DOHH2 (cell line): ENCODE results near the gene AK6.
"Not testable (repeated sequence)": the region's sequence is repeated elsewhere in the genome, so short reads cannot be mapped to it uniquely, and the experiment has no call there.

Source experiments
- H3F3A ChIP-seq: fragments of 200-600 bp; sonication (generic), shearing (Covaris generic); 2 replicates; pipeline ENCODE4 v1.6.0; 2016; ENCODE audit warnings: antibody characterized with exemption, mild to moderate bottlenecking; ENCODE audit not compliant: control insufficient read depth, insufficient read depth
- H3K27ac ChIP-seq: fragments of 200-600 bp; sonication (generic); 2 replicates; pipeline ENCODE4 v1.5.1; 2014; ENCODE audit warnings: low read depth, mild to moderate bottlenecking, low read length, moderate library complexity
- H3K27me3 ChIP-seq: fragments of 200-600 bp; sonication (generic); 2 replicates; pipeline ENCODE4 v1.6.1; 2014; ENCODE audit warnings: mild to moderate bottlenecking, low read length, mixed read lengths; ENCODE audit not compliant: control insufficient read depth
- H3K36me3 ChIP-seq: fragments of 200-600 bp; sonication (generic); 2 replicates; pipeline ENCODE4 v1.6.1; 2014; ENCODE audit warnings: mild to moderate bottlenecking, low read length, moderate library complexity, mixed read lengths; ENCODE audit not compliant: control insufficient read depth
- H3K4me1 ChIP-seq: fragments of 200-600 bp; sonication (generic); 2 replicates; pipeline ENCODE4 v1.6.1; 2014; ENCODE audit warnings: mild to moderate bottlenecking, low read length, mixed read lengths; ENCODE audit not compliant: control insufficient read depth
- H3K4me2 ChIP-seq: fragments of 200-600 bp; sonication (generic); 2 replicates; pipeline ENCODE4 v1.6.0; 2014; ENCODE audit warnings: mild to moderate bottlenecking, low read length, moderate library complexity
- H3K4me3 ChIP-seq: fragments of 200-600 bp; sonication (generic); 2 replicates; pipeline ENCODE4 v1.5.1; 2014; ENCODE audit warnings: mild to moderate bottlenecking, low read length, mixed read lengths
- H3K79me2 ChIP-seq: fragments of 200-600 bp; sonication (generic); 2 replicates; pipeline ENCODE4 v1.6.1; 2014; ENCODE audit warnings: mild to moderate bottlenecking, low read length, mixed read lengths; ENCODE audit not compliant: control insufficient read depth
- H3K9me2 ChIP-seq: fragments of 200-600 bp; sonication (generic); replicated peaks from 2 replicates; pipeline ENCODE4 v1.6.1; 2014; ENCODE audit warnings: mild to moderate bottlenecking, low read length, mixed read lengths; ENCODE audit not compliant: control insufficient read depth
- H3K9me3 ChIP-seq: fragments of 200-600 bp; sonication (generic); 2 replicates; pipeline ENCODE4 v1.6.1; 2014; ENCODE audit warnings: antibody characterized with exemption, low read length, mixed read lengths; ENCODE audit not compliant: control insufficient read depth, insufficient read depth
- H4K20me1 ChIP-seq: fragments of 200-600 bp; sonication (generic); 2 replicates; pipeline ENCODE4 v1.6.0; 2014; ENCODE audit warnings: low read depth, mild to moderate bottlenecking, antibody characterized with exemption, low read length, moderate library complexity; ENCODE audit not compliant: control insufficient read depth, insufficient read depth
- EZH2phosphoT487 ChIP-seq: fragments of 200-600 bp; sonication (generic); IDR thresholded peaks from 2 replicates; pipeline ENCODE4 v1.6.1; 2017; ENCODE audit warnings: borderline replicate concordance, mild to moderate bottlenecking, antibody characterized with exemption, low read length, moderate library complexity, mixed read lengths
- TF ChIP-seq, protein P1 (sequence below): fragments of 200-600 bp; sonication (generic); IDR thresholded peaks from one replicate; pipeline ENCODE4 v1.5.1; 2014; ENCODE audit warnings: antibody characterized with exemption, mild to moderate bottlenecking, low read depth, low read length; ENCODE audit not compliant: poor library complexity, severe bottlenecking

AK6 gene

DNA sequence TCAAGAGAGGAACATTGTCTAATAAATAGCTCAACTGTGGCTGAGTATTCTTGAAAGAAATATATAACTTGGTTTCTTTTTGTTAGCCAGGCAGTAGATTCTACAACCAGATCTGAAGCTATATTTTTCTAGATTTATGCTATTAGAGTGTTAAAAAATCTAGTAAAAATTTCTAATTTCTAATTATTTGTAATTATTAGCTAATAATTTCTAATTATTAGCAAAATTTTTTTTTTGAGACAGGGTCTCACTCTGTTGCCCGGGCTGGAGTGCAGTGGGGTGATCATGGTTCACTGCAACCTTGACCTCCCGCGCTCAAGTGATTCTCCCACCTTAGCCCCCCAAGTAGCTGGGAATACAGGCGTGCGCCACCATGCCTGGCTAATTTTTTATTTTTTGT, 3.1 kb upstream of the AK6 start:
- H3K4me2 ChIP-seq: peak overlapping the region; percentile 97

DNA sequence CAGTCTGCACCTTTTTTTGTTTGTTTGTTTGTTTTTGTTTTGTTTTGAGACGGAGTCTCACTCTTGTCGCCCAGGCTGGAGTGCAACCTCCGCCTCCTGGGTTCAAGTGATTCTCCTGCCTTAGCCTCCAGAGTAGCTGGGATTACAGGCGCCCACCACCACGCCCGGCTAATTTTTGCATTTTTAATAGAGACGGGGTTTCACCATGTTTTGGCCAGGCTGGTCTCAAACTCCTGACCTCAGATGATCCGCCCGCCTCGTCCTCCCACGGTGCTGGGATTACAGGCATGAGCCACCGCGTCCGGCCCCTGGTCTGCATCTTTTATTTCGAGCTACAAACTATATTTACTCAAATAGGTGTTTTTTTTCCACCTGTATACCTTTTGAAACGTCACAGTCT, 1.0 kb upstream of the AK6 start:
- H4K20me1 ChIP-seq: peaks cover 13% of the 10 kb centered on the region; the same call in 1 of the 2 replicates
- peak overlapping the region; percentile 97 for H3K4me2 ChIP-seq
- peaks cover 96% of the 10 kb centered on the region for H3K79me2 ChIP-seq
- H3K27me3 ChIP-seq, H3K9me2 ChIP-seq, H3K9me3 ChIP-seq: not testable (repeated sequence)
- H3K27ac ChIP-seq: peak overlapping the region; percentile 98
- peaks cover 51% of the 10 kb centered on the region for H3K4me1 ChIP-seq
- peak overlapping the region; percentile 85 for H3K4me3 ChIP-seq
- H3F3A ChIP-seq: peaks cover 24% of the 10 kb centered on the region
- peaks cover 68% of the 10 kb centered on the region for H3K36me3 ChIP-seq

More for the DNA sequence above, 3.1 kb upstream of the AK6 start:
- Histone ChIP-seq H4K20me1 (peaks cover 5% of the 10 kb centered on the region; the same call in 1 of the 2 replicates), H3K27ac (peak overlapping the region; percentile 98), H3K79me2 (peaks cover 94% of the 10 kb centered on the region), H3K36me3 (peaks cover 66% of the 10 kb centered on the region), H3K4me1 (peaks cover 52% of the 10 kb centered on the region), H3K9me2 (no peaks in the 10 kb centered on the region), H3F3A (peaks cover 20% of the 10 kb centered on the region), H3K27me3 (no peaks in the 10 kb centered on the region), H3K4me3 (peak overlapping the region; percentile 85), H3K9me3 (no peaks in the 10 kb centered on the region)
- TF ChIP-seq, protein P1, sequence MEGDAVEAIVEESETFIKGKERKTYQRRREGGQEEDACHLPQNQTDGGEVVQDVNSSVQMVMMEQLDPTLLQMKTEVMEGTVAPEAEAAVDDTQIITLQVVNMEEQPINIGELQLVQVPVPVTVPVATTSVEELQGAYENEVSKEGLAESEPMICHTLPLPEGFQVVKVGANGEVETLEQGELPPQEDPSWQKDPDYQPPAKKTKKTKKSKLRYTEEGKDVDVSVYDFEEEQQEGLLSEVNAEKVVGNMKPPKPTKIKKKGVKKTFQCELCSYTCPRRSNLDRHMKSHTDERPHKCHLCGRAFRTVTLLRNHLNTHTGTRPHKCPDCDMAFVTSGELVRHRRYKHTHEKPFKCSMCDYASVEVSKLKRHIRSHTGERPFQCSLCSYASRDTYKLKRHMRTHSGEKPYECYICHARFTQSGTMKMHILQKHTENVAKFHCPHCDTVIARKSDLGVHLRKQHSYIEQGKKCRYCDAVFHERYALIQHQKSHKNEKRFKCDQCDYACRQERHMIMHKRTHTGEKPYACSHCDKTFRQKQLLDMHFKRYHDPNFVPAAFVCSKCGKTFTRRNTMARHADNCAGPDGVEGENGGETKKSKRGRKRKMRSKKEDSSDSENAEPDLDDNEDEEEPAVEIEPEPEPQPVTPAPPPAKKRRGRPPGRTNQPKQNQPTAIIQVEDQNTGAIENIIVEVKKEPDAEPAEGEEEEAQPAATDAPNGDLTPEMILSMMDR: no peak
- no peak for TF ChIP-seq EZH2phosphoT487

DNA sequence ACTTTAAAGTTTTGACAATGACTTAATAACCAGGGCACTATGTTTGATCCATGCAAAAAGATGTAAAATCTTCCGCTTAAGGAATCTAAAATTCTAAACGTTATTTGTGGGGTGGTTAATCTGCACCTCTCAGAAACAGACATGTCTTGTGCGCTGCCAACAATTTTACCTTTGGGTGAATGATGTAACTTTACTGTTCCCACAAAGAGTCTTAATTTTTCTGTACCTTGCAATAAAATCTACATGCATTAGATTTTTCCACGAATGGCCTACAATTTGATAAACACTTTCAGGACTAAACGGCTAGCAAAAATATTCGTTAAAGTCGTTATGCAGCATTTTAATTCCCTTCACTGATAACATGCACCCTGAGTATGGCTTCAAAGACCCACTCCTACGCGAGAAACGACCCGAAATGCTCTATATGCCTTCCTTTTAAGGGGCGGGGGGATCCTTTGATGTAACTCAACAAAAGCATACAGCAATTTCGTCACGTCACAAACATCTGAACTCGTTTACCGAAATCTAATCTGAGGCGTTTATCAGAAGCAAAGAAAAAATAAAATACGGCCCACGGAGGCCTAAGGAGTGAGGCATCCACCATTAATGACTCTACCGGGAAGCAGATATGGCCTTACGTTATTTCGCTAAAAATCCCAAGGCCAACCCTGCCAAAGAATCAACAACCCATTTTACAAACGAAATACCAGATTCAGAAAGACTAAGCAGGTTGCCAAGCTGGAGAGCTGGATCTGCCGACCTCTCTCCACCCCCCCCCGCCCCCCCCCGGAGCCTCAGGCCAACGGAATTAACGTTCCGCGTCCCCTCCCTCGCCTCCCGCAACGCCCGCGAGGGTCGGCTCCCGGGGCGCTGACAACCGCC, 621 bp downstream of the AK6 start:
- Histone ChIP-seq H4K20me1 (peaks cover 19% of the 10 kb centered on the region; the same call in 1 of the 2 replicates), H3F3A (peaks cover 15% of the 10 kb centered on the region), H3K4me3 (peak overlapping the region; percentile 85), H3K36me3 (peaks cover 73% of the 10 kb centered on the region), H3K27ac (peak overlapping the region; percentile 98), H3K9me3 (no peaks in the 10 kb centered on the region), H3K79me2 (peaks cover 99% of the 10 kb centered on the region), H3K9me2 (no peaks in the 10 kb centered on the region), H3K4me1 (peaks cover 48% of the 10 kb centered on the region), H3K27me3 (no peaks in the 10 kb centered on the region), H3K4me2 (peak overlapping the region; percentile 97)
- TF ChIP-seq EZH2phosphoT487: no peak
- TF ChIP-seq, protein P1: no peak

DNA sequence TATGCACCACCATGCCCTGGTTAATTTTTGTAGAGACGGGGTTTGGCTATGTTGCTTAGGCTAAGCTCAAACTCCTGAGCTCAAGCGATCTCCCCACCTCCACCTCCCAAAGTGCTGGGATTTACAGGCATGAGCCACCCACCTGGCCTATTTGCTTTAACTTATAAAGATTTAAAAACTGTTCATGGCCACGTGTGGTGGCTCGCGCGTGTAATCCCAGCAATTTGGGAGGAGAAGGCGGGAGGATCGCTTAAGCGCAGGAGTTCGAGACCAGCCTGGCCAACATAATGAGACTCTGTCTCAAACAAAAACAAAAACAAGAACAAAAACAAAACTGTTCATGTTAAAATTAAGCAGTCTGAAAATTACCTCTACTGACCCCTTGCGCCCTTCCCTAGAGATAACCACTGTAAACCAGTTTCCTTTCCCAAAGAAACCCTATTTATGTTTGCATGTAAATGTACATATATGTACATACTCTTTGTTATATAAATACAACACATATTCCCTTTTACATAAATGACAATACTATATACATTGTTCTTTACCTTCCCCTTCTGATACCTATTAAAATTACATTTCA, 1.5 kb downstream of the AK6 start:
- Histone ChIP-seq H3F3A (peaks cover 14% of the 10 kb centered on the region), H3K36me3 (peaks cover 78% of the 10 kb centered on the region), H3K4me3 (peak overlapping the region; percentile 85), H3K9me3 (no peaks in the 10 kb centered on the region), H3K27me3 (no peaks in the 10 kb centered on the region), H3K79me2 (peaks cover 100% of the 10 kb centered on the region), H3K9me2 (no peaks in the 10 kb centered on the region), H3K4me1 (peaks cover 40% of the 10 kb centered on the region), H4K20me1 (peaks cover 19% of the 10 kb centered on the region; the same call in 1 of the 2 replicates), H3K4me2 (peak overlapping the region; percentile 97), H3K27ac (peak overlapping the region; percentile 98)
- TF ChIP-seq, protein P1: no peak
- no peak for TF ChIP-seq EZH2phosphoT487
